GM10266 (cell line): ENCODE results near the gene CCIN.

Source experiments
- DNase-seq: peaks from one replicate; pipeline ENCODE4 v3.0.0; 2012; ENCODE audit errors: extremely low spot score
- TF ChIP-seq, protein P1 (sequence below): IDR thresholded peaks from 2 replicates; pipeline ENCODE4 v1.5.1; 2012; ENCODE audit warnings: mild to moderate bottlenecking, low read depth; ENCODE audit not compliant: control insufficient read depth, insufficient read depth; ENCODE audit errors: missing control alignments

The CCIN gene

DNA sequence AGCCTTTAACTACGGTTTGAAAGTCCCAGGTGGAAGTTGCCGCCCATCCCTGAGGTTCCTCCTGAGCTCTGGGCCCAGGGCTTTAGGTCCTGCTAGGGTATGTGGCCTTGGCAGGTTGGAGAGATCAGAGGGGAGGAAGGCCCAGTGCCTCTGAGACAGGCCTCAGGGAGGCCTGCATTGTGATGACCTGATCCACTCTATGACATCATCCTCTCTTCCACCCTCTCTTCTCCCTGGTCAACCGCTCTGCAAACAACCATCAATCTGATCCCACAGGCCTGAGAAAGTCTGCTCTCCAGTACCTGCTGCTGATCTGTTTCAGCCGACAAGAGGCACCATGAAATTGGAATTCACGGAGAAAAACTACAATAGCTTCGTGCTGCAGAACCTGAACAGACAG lies at the start of gene CCIN:
CCIN (plus strand) TSS at position 223 of the 400 bp plus-strand sequence; CDS start at position 338, 115 bp downstream.
- no peak for DNase-seq
- TF ChIP-seq, protein P1, sequence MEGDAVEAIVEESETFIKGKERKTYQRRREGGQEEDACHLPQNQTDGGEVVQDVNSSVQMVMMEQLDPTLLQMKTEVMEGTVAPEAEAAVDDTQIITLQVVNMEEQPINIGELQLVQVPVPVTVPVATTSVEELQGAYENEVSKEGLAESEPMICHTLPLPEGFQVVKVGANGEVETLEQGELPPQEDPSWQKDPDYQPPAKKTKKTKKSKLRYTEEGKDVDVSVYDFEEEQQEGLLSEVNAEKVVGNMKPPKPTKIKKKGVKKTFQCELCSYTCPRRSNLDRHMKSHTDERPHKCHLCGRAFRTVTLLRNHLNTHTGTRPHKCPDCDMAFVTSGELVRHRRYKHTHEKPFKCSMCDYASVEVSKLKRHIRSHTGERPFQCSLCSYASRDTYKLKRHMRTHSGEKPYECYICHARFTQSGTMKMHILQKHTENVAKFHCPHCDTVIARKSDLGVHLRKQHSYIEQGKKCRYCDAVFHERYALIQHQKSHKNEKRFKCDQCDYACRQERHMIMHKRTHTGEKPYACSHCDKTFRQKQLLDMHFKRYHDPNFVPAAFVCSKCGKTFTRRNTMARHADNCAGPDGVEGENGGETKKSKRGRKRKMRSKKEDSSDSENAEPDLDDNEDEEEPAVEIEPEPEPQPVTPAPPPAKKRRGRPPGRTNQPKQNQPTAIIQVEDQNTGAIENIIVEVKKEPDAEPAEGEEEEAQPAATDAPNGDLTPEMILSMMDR, result no peak

DNA sequence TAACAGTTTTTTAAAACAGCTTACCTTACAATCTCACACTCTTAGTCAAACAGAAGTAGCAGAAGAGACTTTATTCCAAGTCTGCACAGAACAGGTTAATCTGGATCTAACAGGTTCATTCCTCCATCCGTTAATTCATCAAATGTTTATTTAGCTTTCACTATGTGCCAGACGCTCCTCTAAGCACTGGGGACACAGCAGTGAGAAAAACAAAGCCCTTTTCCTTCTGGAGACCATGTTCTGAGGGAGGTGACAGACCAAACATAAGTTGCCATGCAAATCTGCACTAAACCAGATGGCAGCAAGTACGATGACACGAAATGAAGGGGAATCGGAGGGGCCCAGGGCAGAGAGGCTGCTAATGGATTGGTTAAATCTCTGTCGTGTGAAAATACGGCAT lies 49.7 kb upstream of the CCIN start:
- no peak for DNase-seq
- TF ChIP-seq, protein P1, result no peak

DNA sequence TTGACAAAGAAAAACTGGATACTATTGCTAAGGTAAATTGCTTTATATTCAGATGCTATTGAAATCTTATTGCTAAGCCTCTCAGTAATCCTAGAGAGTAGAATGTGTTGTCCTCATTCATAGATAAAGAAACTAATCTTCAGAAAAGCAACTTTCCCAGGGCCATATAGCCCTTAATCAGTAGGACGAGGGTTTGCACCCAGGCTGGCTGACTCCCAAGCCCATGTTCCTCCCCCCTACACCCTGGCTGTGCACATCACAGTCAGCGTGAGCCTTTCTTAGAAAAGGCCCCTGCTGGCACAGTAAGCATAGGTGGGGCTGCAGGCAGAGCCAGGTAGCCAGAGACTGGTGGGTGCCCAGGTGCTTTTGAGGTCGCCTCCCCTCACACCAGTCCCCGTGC lies 48.5 kb upstream of the CCIN start:
- TF ChIP-seq, protein P1, result no peak
- DNase-seq, result no peak

DNA sequence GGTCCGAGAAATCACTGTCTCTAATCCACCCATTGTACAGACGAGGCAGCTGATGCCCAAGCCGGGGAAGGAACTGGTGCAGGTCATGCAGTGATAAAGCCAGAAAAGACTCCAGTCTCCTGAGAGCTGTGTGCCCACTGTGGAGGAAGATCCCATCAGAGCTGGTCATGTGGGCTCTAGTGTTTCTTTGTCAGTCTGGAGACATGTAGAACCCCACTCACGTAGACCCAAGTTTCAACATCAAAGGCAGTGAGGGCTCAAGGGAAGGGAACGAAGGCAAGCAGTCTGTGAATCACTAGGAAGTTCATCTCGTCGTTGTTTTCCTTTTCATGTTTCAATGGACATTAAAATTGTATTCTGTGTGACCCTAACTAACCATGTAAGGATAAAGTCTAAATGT lies 47.2 kb upstream of the CCIN start:
- DNase-seq, result no peak
- TF ChIP-seq, protein P1, result no peak

DNA sequence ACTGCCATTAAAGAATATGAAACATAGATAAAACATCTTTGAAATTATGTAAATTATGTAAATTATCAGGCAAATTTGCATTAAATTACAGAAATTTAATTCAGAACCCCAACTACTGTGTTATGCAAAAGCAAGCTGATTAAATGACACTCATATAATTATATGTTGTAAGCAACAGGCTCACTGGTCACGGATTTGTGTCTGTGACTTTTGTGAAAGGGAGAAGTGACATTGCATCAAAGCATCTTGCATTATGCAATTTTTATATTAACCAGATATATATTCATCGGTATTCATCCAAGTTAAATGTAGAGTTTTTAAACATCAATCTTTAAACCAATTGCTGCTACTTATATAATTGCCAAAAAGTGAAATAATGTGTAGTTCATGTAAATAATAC lies 45.7 kb upstream of the CCIN start:
- TF ChIP-seq, protein P1, result no peak
- DNase-seq, result no peak

DNA sequence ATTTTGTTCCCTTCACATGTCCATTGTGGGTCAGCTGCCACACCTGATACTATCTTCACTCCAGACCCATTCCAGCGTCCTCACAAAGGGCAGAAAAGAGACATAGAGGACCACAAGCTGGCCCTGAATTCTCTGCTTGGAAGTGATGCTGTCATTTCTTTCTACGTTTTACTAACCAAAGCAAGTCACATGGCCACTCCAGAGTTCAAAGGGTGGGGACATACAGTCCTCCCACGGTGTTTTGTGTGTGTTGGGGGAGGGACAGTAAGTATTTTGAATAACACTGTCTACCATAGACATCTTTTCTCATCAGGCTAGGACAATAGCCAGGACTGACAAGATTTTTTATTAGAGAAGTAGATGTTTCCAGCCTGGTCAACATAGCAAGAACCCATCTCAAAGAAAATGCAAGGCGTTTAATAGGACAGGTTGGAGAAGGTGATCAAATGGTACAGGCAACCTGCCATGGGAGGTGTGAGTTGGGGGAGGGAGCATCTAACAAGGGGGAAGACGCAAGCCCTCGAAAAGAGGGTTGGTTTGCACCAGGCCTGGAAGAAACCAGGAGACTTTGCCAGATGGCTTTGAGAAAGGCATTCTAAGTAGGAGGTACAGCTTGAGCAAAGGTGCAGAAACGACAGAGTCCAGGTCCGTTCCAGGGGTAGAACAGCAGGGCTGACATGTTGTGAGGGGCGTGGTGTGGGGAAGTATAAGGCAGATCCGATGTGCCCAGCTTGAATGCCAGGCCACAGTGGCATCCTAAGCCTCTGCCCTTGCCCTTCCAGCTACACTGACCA lies 43.9 kb upstream of the CCIN start:
- DNase-seq, result no peak

DNA sequence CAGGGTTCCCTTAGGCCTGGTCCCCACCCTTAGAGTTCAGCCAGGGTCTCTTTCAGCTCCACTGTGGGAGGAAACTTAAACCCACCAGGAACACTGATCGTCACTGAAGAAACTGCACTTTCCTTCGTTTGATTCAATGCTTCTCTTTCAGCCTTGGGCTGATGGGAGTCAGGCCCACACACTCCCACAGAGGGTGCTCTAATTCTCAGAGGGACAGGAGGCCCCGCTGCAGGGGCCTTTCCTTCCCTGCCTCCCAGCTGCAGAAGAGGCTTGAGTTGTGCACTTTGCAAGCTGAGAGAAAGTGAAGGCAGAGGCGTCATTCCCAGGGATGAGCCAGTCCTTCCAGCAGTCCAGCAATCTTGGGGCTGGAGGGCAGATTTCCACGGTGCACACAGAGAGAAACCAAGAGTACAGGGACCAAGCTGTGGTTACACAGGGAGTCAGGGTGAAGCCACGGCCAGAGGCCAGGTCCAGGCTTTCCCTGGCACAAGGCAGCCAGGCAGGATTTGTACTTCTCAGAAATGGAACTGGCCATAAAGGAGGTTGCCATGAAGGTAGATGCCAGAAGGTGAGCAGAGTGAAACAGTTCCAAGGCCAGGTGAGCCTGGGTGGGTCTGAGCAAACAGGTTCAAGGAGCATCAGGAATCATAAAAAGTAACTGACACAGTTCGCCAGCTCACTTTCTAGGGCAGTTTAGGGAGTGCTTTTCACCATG lies 43.0 kb upstream of the CCIN start:
- TF ChIP-seq, protein P1, result no peak
- no peak for DNase-seq

More for the DNA sequence above, 43.9 kb upstream of the CCIN start:
- TF ChIP-seq, protein P1, result no peak
